Panc1 (cell line): ENCODE data around the gene ISYNA1.

Source experiments
- POLR2AphosphoS5 ChIP-seq: IDR thresholded peaks from 2 replicates; pipeline ENCODE4 v1.6.1; 2012; ENCODE audit warnings: mild to moderate bottlenecking, low read depth, low read length, moderate library complexity
- SIN3A ChIP-seq: IDR thresholded peaks from 2 replicates; pipeline ENCODE4 v1.6.1; 2012; ENCODE audit warnings: low read depth, mild to moderate bottlenecking, low read length, moderate library complexity, borderline replicate concordance; ENCODE audit not compliant: insufficient read depth
- TF ChIP-seq, protein P1 (sequence below): fragments of 450-650 bp; IDR thresholded peaks from 2 replicates; pipeline ENCODE4 v1.5.1; 2017; ENCODE audit warnings: mild to moderate bottlenecking
- TF ChIP-seq, protein P2 (sequence below), 2 experiments: IDR thresholded peaks; 2 replicates each; pipeline ENCODE4 v1.6.1; 2011 to 2012; ENCODE audit warnings: low read depth in 2 of 2, control low read depth in 1 of 2, low read length in 1 of 2, mild to moderate bottlenecking in 1 of 2, moderate library complexity in 1 of 2; ENCODE audit not compliant: insufficient read depth in 1 of 2

DNA sequence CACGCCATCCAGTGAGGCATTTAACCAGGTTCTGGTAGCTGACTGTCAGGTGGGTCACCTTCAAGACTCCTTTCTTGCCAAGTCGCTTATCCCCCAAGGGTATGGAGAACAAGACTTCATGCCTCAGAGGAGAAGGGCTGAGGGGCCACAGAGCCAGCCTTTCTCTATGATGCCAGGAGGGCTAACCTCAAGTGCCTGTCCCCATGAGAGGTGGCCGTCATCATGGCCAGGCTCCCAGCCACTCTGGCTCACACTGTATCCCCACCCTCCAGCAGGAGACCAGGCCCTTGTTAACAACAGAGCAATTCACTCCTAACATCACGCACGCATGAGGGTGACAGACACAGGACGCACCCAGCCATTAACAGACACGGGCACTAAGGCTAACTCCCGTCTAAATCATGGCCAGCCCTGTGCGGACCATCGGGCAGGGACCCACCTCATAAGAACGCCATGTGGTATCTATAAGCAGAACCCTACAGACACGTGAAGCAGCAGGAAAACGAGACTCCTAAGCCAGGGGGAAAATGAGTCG, 38.6 kb upstream of the ISYNA1 start:
- TF ChIP-seq, protein P1, sequence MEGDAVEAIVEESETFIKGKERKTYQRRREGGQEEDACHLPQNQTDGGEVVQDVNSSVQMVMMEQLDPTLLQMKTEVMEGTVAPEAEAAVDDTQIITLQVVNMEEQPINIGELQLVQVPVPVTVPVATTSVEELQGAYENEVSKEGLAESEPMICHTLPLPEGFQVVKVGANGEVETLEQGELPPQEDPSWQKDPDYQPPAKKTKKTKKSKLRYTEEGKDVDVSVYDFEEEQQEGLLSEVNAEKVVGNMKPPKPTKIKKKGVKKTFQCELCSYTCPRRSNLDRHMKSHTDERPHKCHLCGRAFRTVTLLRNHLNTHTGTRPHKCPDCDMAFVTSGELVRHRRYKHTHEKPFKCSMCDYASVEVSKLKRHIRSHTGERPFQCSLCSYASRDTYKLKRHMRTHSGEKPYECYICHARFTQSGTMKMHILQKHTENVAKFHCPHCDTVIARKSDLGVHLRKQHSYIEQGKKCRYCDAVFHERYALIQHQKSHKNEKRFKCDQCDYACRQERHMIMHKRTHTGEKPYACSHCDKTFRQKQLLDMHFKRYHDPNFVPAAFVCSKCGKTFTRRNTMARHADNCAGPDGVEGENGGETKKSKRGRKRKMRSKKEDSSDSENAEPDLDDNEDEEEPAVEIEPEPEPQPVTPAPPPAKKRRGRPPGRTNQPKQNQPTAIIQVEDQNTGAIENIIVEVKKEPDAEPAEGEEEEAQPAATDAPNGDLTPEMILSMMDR, result no peak
- TF ChIP-seq, protein P2, sequence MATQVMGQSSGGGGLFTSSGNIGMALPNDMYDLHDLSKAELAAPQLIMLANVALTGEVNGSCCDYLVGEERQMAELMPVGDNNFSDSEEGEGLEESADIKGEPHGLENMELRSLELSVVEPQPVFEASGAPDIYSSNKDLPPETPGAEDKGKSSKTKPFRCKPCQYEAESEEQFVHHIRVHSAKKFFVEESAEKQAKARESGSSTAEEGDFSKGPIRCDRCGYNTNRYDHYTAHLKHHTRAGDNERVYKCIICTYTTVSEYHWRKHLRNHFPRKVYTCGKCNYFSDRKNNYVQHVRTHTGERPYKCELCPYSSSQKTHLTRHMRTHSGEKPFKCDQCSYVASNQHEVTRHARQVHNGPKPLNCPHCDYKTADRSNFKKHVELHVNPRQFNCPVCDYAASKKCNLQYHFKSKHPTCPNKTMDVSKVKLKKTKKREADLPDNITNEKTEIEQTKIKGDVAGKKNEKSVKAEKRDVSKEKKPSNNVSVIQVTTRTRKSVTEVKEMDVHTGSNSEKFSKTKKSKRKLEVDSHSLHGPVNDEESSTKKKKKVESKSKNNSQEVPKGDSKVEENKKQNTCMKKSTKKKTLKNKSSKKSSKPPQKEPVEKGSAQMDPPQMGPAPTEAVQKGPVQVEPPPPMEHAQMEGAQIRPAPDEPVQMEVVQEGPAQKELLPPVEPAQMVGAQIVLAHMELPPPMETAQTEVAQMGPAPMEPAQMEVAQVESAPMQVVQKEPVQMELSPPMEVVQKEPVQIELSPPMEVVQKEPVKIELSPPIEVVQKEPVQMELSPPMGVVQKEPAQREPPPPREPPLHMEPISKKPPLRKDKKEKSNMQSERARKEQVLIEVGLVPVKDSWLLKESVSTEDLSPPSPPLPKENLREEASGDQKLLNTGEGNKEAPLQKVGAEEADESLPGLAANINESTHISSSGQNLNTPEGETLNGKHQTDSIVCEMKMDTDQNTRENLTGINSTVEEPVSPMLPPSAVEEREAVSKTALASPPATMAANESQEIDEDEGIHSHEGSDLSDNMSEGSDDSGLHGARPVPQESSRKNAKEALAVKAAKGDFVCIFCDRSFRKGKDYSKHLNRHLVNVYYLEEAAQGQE (IDR thresholded peaks at IDR 0.05; ENCODE audit: insufficient read depth in 1 of 2, low read depth in 2 of 2, low read length in 1 of 2), result no peak
- TF ChIP-seq POLR2AphosphoS5 (no peak), SIN3A (no peak)
